HepG2 (cell line): ENCODE measurements around the gene GPC6. TPM values are rescaled to one million over a fixed set of nuclear protein-coding genes. Genes with fewer than 3 reads are reported as not detected.

ENCODE experiments used
- ATF3 ChIP-seq: sonication (generic); formaldehyde crosslinking; IDR thresholded peaks from 2 replicates; pipeline ENCODE4 v1.4.0; 2020; ENCODE audit warnings: missing genetic modification reagents
- BCL6 ChIP-seq: IDR thresholded peaks from 2 replicates; pipeline ENCODE4 v1.6.1; 2016; ENCODE audit warnings: missing genetic modification reagents, missing compliant biosample characterization
- FLYWCH1 ChIP-seq: sonication (generic); formaldehyde crosslinking; IDR thresholded peaks from 2 replicates; pipeline ENCODE4 v1.8.1; 2023; ENCODE audit warnings: mild to moderate bottlenecking, missing genetic modification reagents
- MED13 ChIP-seq: sonication (generic); formaldehyde crosslinking; IDR thresholded peaks from 2 replicates; pipeline ENCODE4 v1.5.0; 2020; ENCODE audit warnings: missing genetic modification reagents
- NR2F1 ChIP-seq, 2 experiments: fragments of 450-650 bp in 1 of 2; formaldehyde crosslinking in 1 of 2; IDR thresholded peaks; 2 replicates each; pipeline versions ENCODE4 v1.5.0 to v1.6.1; 2016 to 2020; ENCODE audit warnings: mild to moderate bottlenecking in 1 of 2, missing compliant biosample characterization in 1 of 2, missing genetic modification reagents in 1 of 2, moderate library complexity in 1 of 2
- POGZ ChIP-seq: sonication (generic); formaldehyde crosslinking; IDR thresholded peaks from 2 replicates; pipeline ENCODE4 v1.4.0; 2020; ENCODE audit warnings: mild to moderate bottlenecking, missing genetic modification reagents
- SOX13 ChIP-seq, 3 experiments: fragments of 450-650 bp in 1 of 3; sonication (generic) in 1 of 3; formaldehyde crosslinking in 1 of 3; IDR thresholded peaks in 2 of 3; conservative IDR thresholded peaks in 1 of 3; 2 replicates each; pipeline versions ENCODE4 v1.5.0 to v1.6.1; 2016 to 2020; ENCODE audit warnings: antibody characterized with exemption in 1 of 3, mild to moderate bottlenecking in 1 of 3, missing compliant biosample characterization in 1 of 3, missing genetic modification reagents in 1 of 3, moderate library complexity in 1 of 3
- SRSF4 ChIP-seq: fragments of 200-400 bp; formaldehyde crosslinking; IDR thresholded peaks from one replicate; pipeline ENCODE4 v1.6.1; 2018; ENCODE audit warnings: mild to moderate bottlenecking, low read depth, low read length, moderate library complexity; ENCODE audit not compliant: poor library complexity, severe bottlenecking
- TIGD3 ChIP-seq: sonication (generic); formaldehyde crosslinking; IDR thresholded peaks from 2 replicates; pipeline ENCODE4 v1.5.1; 2020; ENCODE audit warnings: mild to moderate bottlenecking, missing genetic modification reagents, borderline replicate concordance
- ZEB1 ChIP-seq: IDR thresholded peaks from 2 replicates; pipeline ENCODE4 v1.6.1; 2012; ENCODE audit warnings: mild to moderate bottlenecking, low read depth, inconsistent platforms; ENCODE audit not compliant: insufficient replicate concordance
- ZNF432 ChIP-seq: sonication (generic); formaldehyde crosslinking; IDR thresholded peaks from 2 replicates; pipeline ENCODE4 v1.5.0; 2020; ENCODE audit warnings: missing genetic modification reagents, mild to moderate bottlenecking, borderline replicate concordance
- ZNF816 ChIP-seq: sonication (generic); formaldehyde crosslinking; IDR thresholded peaks from 2 replicates; pipeline ENCODE4 v1.8.0; 2022; ENCODE audit warnings: missing genetic modification reagents, mild to moderate bottlenecking, borderline replicate concordance
- polyA plus RNA-seq, 8 experiments: library from polyadenylated mRNA; depleted of rRNA in 3 of 8; stranded (reverse) in 7 of 8; unstranded in 1 of 8; fragments of >200 nt; fragmentation: Illumina TruSeq in 4 of 8; extraction: Trizol in 4 of 8; gene quantifications; 2 replicates each; pipeline versions ENCODE4 v1.2.1 to v1.2.3, GENCODE V29; 2011 to 2016; ENCODE audit warnings: low read depth in 4 of 8, missing spikeins in 1 of 8, mixed read lengths in 1 of 8; ENCODE audit not compliant: insufficient read depth in 1 of 8
- total RNA-seq, 5 experiments: library from RNA; depleted of rRNA; stranded (reverse); fragments of >200 nt; fragmentation: Illumina TruSeq; extraction: Trizol; gene quantifications; 2 replicates each; pipeline ENCODE4 v1.2.3, GENCODE V29; 2016; ENCODE audit warnings: low read depth in 1 of 5
- TF ChIP-seq, protein P1 (sequence below): sonication (generic); formaldehyde crosslinking; IDR thresholded peaks from 2 replicates; pipeline ENCODE4 v1.9.0; 2021; ENCODE audit warnings: missing genetic modification reagents, borderline replicate concordance
- TF ChIP-seq, protein P2 (sequence below): sonication (generic); formaldehyde crosslinking; IDR thresholded peaks from 2 replicates; pipeline ENCODE4 v1.4.0; 2020; ENCODE audit warnings: missing genetic modification reagents
- TF ChIP-seq, protein P3 (sequence below): IDR thresholded peaks from 2 replicates; pipeline ENCODE4 v1.6.1; 2018; ENCODE audit warnings: missing genetic modification reagents
- TF ChIP-seq, protein P4 (sequence below): sonication (generic); formaldehyde crosslinking; IDR thresholded peaks from 2 replicates; pipeline ENCODE4 v1.8.1; 2023; ENCODE audit warnings: mild to moderate bottlenecking, missing genetic modification reagents

Gene GPC6
- total and polyA plus RNA-seq, 2 of the 13 experiments (the other 11 are each of a cell fraction or from before 2014, with no cell fraction given), result 24.5 to 33.9 TPM

GRCh38 chr13:94119360-94119936 lies 892.8 kb downstream of the GPC6 start (continued):
- TF ChIP-seq, protein P1, sequence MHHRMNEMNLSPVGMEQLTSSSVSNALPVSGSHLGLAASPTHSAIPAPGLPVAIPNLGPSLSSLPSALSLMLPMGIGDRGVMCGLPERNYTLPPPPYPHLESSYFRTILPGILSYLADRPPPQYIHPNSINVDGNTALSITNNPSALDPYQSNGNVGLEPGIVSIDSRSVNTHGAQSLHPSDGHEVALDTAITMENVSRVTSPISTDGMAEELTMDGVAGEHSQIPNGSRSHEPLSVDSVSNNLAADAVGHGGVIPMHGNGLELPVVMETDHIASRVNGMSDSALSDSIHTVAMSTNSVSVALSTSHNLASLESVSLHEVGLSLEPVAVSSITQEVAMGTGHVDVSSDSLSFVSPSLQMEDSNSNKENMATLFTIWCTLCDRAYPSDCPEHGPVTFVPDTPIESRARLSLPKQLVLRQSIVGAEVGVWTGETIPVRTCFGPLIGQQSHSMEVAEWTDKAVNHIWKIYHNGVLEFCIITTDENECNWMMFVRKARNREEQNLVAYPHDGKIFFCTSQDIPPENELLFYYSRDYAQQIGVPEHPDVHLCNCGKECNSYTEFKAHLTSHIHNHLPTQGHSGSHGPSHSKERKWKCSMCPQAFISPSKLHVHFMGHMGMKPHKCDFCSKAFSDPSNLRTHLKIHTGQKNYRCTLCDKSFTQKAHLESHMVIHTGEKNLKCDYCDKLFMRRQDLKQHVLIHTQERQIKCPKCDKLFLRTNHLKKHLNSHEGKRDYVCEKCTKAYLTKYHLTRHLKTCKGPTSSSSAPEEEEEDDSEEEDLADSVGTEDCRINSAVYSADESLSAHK (CRISPR knock-in tag), result no peak
- TF ChIP-seq SRSF4 (no peak), ZNF432 (CRISPR knock-in tag) (no peak), BCL6 (CRISPR knock-in tag) (peak; percentile 45; the same call in 1 of the 2 replicates), NR2F1 (CRISPR knock-in tag; IDR thresholded peaks at IDR 0.05) (peak in 1 of 2 experiments; percentile 33; a peak in 1 of 4 replicates), MED13 (CRISPR knock-in tag) (no peak), ZNF816 (CRISPR knock-in tag) (peak; percentile 57; the same call in 1 of the 2 replicates), ATF3 (no peak), ZEB1 (peak; percentile 45), TIGD3 (CRISPR knock-in tag) (no peak), POGZ (CRISPR knock-in tag) (peak; percentile 98), FLYWCH1 (no peak), SOX13 (IDR thresholded peaks at IDR 0.05) (0 out of 2 replicates have a peak, but pooled peaks have one; percentile 39), SOX13 (CRISPR knock-in tag; conservative IDR thresholded peaks at IDR 0.05 in 1 of 2, IDR thresholded peaks at IDR 0.05 in 1 of 2) (peak in 1 of 2 experiments; percentile 74; a peak in 2 of 4 replicates)
- TF ChIP-seq, protein P2, sequence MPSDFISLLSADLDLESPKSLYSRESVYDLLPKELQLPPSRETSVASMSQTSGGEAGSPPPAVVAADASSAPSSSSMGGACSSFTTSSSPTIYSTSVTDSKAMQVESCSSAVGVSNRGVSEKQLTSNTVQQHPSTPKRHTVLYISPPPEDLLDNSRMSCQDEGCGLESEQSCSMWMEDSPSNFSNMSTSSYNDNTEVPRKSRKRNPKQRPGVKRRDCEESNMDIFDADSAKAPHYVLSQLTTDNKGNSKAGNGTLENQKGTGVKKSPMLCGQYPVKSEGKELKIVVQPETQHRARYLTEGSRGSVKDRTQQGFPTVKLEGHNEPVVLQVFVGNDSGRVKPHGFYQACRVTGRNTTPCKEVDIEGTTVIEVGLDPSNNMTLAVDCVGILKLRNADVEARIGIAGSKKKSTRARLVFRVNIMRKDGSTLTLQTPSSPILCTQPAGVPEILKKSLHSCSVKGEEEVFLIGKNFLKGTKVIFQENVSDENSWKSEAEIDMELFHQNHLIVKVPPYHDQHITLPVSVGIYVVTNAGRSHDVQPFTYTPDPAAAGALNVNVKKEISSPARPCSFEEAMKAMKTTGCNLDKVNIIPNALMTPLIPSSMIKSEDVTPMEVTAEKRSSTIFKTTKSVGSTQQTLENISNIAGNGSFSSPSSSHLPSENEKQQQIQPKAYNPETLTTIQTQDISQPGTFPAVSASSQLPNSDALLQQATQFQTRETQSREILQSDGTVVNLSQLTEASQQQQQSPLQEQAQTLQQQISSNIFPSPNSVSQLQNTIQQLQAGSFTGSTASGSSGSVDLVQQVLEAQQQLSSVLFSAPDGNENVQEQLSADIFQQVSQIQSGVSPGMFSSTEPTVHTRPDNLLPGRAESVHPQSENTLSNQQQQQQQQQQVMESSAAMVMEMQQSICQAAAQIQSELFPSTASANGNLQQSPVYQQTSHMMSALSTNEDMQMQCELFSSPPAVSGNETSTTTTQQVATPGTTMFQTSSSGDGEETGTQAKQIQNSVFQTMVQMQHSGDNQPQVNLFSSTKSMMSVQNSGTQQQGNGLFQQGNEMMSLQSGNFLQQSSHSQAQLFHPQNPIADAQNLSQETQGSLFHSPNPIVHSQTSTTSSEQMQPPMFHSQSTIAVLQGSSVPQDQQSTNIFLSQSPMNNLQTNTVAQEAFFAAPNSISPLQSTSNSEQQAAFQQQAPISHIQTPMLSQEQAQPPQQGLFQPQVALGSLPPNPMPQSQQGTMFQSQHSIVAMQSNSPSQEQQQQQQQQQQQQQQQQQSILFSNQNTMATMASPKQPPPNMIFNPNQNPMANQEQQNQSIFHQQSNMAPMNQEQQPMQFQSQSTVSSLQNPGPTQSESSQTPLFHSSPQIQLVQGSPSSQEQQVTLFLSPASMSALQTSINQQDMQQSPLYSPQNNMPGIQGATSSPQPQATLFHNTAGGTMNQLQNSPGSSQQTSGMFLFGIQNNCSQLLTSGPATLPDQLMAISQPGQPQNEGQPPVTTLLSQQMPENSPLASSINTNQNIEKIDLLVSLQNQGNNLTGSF (CRISPR knock-in tag), result no peak
- TF ChIP-seq, protein P3, sequence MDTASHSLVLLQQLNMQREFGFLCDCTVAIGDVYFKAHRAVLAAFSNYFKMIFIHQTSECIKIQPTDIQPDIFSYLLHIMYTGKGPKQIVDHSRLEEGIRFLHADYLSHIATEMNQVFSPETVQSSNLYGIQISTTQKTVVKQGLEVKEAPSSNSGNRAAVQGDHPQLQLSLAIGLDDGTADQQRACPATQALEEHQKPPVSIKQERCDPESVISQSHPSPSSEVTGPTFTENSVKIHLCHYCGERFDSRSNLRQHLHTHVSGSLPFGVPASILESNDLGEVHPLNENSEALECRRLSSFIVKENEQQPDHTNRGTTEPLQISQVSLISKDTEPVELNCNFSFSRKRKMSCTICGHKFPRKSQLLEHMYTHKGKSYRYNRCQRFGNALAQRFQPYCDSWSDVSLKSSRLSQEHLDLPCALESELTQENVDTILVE (CRISPR knock-in tag), result peak; percentile 59
- TF ChIP-seq, protein P4, sequence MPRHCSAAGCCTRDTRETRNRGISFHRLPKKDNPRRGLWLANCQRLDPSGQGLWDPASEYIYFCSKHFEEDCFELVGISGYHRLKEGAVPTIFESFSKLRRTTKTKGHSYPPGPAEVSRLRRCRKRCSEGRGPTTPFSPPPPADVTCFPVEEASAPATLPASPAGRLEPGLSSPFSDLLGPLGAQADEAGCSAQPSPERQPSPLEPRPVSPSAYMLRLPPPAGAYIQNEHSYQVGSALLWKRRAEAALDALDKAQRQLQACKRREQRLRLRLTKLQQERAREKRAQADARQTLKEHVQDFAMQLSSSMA, result no peak
